H9 (cell line): Measurements from ENCODE around the gene GPC1. TPM values are rescaled to one million over a fixed set of nuclear protein-coding genes. Genes with fewer than 3 reads are reported as not detected.

ENCODE experiments used
- DNase-seq: peaks from one replicate; pipeline ENCODE4 v3.0.0-alpha.2; 2017
- H2AFZ ChIP-seq: one replicate; pipeline ENCODE4 v1.6.1; 2013; ENCODE audit warnings: mild to moderate bottlenecking, low read length, control low read depth, moderate library complexity
- H2AK5ac ChIP-seq: 2 replicates; pipeline ENCODE4 v1.6.1; 2013; ENCODE audit warnings: low read length, control low read depth, mixed read lengths; ENCODE audit not compliant: insufficient read length
- H2BK120ac ChIP-seq: one replicate; pipeline ENCODE4 v1.6.1; 2013; ENCODE audit warnings: low read depth, mild to moderate bottlenecking, low read length, control low read depth, inconsistent platforms; ENCODE audit not compliant: poor library complexity, severe bottlenecking
- H2BK12ac ChIP-seq: 2 replicates; pipeline ENCODE4 v1.6.1; 2013; ENCODE audit warnings: low read length, control low read depth, mixed read lengths, low read depth; ENCODE audit not compliant: insufficient read length
- H2BK15ac ChIP-seq: 2 replicates; pipeline ENCODE4 v1.6.1; 2013; ENCODE audit warnings: low read depth, low read length, control low read depth
- H2BK20ac ChIP-seq: one replicate; pipeline ENCODE4 v1.6.1; 2013; ENCODE audit warnings: low read depth, mild to moderate bottlenecking, low read length, control low read depth, inconsistent platforms; ENCODE audit not compliant: poor library complexity, severe bottlenecking
- H2BK5ac ChIP-seq: 2 replicates; pipeline ENCODE4 v1.6.1; 2013; ENCODE audit warnings: low read length, control low read depth, mixed read lengths; ENCODE audit not compliant: insufficient read length
- H3K14ac ChIP-seq: 2 replicates; pipeline ENCODE4 v1.6.1; 2013; ENCODE audit warnings: low read length, control low read depth; ENCODE audit not compliant: insufficient read depth
- H3K18ac ChIP-seq: 2 replicates; pipeline ENCODE4 v1.6.1; 2013; ENCODE audit warnings: low read depth, mild to moderate bottlenecking, mixed read lengths, low read length, control low read depth; ENCODE audit not compliant: insufficient read length
- H3K23ac ChIP-seq: 2 replicates; pipeline ENCODE4 v1.6.1; 2013; ENCODE audit warnings: low read length, control low read depth, mixed read lengths, low read depth; ENCODE audit not compliant: insufficient read length
- H3K23me2 ChIP-seq: 2 replicates; pipeline ENCODE4 v1.6.1; 2013; ENCODE audit warnings: low read depth, mild to moderate bottlenecking, mixed read lengths, low read length, control low read depth; ENCODE audit not compliant: insufficient read length, poor library complexity, severe bottlenecking
- H3K27ac ChIP-seq: 2 replicates; pipeline ENCODE4 v1.5.1; 2013; ENCODE audit warnings: low read length, control low read depth, mixed read lengths, low read depth; ENCODE audit not compliant: insufficient read length
- H3K27me3 ChIP-seq: 2 replicates; pipeline ENCODE4 v1.6.1; 2013; ENCODE audit warnings: low read length, control low read depth, inconsistent platforms; ENCODE audit not compliant: insufficient read depth
- H3K4ac ChIP-seq: 2 replicates; pipeline ENCODE4 v1.6.1; 2013; ENCODE audit warnings: low read depth, mild to moderate bottlenecking, control low read depth, inconsistent platforms, low read length, moderate library complexity
- H3K4me1 ChIP-seq: 2 replicates; pipeline ENCODE4 v1.6.1; 2013; ENCODE audit warnings: low read length, control low read depth, inconsistent platforms; ENCODE audit not compliant: insufficient read depth
- H3K4me2 ChIP-seq: 2 replicates; pipeline ENCODE4 v1.6.1; 2013; ENCODE audit warnings: low read length, control low read depth, mixed read lengths; ENCODE audit not compliant: insufficient read length, insufficient read depth
- H3K56ac ChIP-seq: 2 replicates; pipeline ENCODE4 v1.6.1; 2013; ENCODE audit warnings: low read depth, mild to moderate bottlenecking, mixed read lengths, low read length, control low read depth; ENCODE audit not compliant: insufficient read length
- H3K79me1 ChIP-seq: 2 replicates; pipeline ENCODE4 v1.6.1; 2013; ENCODE audit warnings: low read depth, mild to moderate bottlenecking, moderate library complexity, low read length, control low read depth, inconsistent platforms; ENCODE audit not compliant: insufficient read depth, poor library complexity, severe bottlenecking
- H3K79me2 ChIP-seq: 2 replicates; pipeline ENCODE4 v1.6.1; 2013; ENCODE audit warnings: low read length, control low read depth, inconsistent platforms; ENCODE audit not compliant: insufficient read depth
- H3K9ac ChIP-seq: 2 replicates; pipeline ENCODE4 v1.6.1; 2013; ENCODE audit warnings: low read length, control low read depth, mixed read lengths; ENCODE audit not compliant: insufficient read length; ENCODE audit errors: extremely low read depth
- H3K9me3 ChIP-seq: one replicate; pipeline ENCODE4 v1.6.1; 2013; ENCODE audit warnings: low read depth, low read length, inconsistent platforms; ENCODE audit not compliant: control insufficient read depth
- H3T11ph ChIP-seq: one replicate; pipeline ENCODE4 v1.6.1; 2013; ENCODE audit warnings: mild to moderate bottlenecking, low read length, control low read depth, inconsistent platforms
- H4K20me1 ChIP-seq: one replicate; pipeline ENCODE4 v1.6.1; 2013; ENCODE audit not compliant: control insufficient read depth, insufficient read length, insufficient read depth
- H4K5ac ChIP-seq: 2 replicates; pipeline ENCODE4 v1.6.1; 2013; ENCODE audit warnings: low read depth, mild to moderate bottlenecking, mixed read lengths, low read length, control low read depth; ENCODE audit not compliant: insufficient read length
- H4K8ac ChIP-seq: replicated peaks from 2 replicates; pipeline ENCODE4 v1.6.1; 2013; ENCODE audit warnings: low read length, control low read depth, mixed read lengths, low read depth; ENCODE audit not compliant: insufficient read length
- H4K91ac ChIP-seq: 2 replicates; pipeline ENCODE4 v1.6.1; 2013; ENCODE audit warnings: low read depth, mild to moderate bottlenecking, moderate library complexity, mixed read lengths, low read length, control low read depth; ENCODE audit not compliant: insufficient read length
- H3K27ac Mint-ChIP-seq, 3 experiments: 2 replicates in 2 of 3; 3 replicates in 1 of 3; pipeline ENCODE4 v1.8.0; 2020 to 2021; ENCODE audit warnings: mixed read lengths in 3 of 3, mild to moderate bottlenecking in 1 of 3, moderate library complexity in 1 of 3
- H3K27me3 Mint-ChIP-seq: 2 replicates; pipeline ENCODE4 v1.8.0; 2021; ENCODE audit warnings: low read depth, mild to moderate bottlenecking, moderate library complexity, mixed read lengths
- H3K36me3 Mint-ChIP-seq, 3 experiments: 2 replicates in 2 of 3; 3 replicates in 1 of 3; pipeline ENCODE4 v1.8.0; 2020 to 2021; ENCODE audit warnings: low read depth in 3 of 3, mixed read lengths in 3 of 3; ENCODE audit not compliant: insufficient read depth in 1 of 3
- H3K4me1 Mint-ChIP-seq, 2 experiments: 2 replicates each; pipeline ENCODE4 v1.8.0; 2020; ENCODE audit warnings: mixed read lengths in 2 of 2
- H3K4me3 Mint-ChIP-seq, 2 experiments: 2 replicates in 1 of 2; 3 replicates in 1 of 2; pipeline ENCODE4 v1.8.0; 2020 to 2021; ENCODE audit warnings: mild to moderate bottlenecking in 2 of 2, mixed read lengths in 2 of 2, moderate library complexity in 1 of 2
- H3K9me3 Mint-ChIP-seq, 2 experiments: 2 replicates in 1 of 2; 3 replicates in 1 of 2; pipeline ENCODE4 v1.8.0; 2020; ENCODE audit warnings: mild to moderate bottlenecking in 2 of 2, mixed read lengths in 2 of 2, moderate library complexity in 1 of 2
- CTCF ChIP-seq: fragments of 200-600 bp; sonication (generic); conservative IDR thresholded peaks from 3 replicates; pipeline ENCODE4 v1.8.0; 2021; ENCODE audit warnings: antibody characterized with exemption, mild to moderate bottlenecking
- WGBS: extraction: QIAGEN DNeasy Blood & Tissue Kit; methylation state at CpG from one replicate; pipeline ENCODE4 v1.1.7; 2013; ENCODE audit warnings: missing lambda C conversion rate, low lambda C conversion rate, mixed read lengths; ENCODE audit not compliant: insufficient read length; ENCODE audit errors: extremely low coverage; 5-methylcytosine and 5-hydroxymethylcytosine counted together
- total RNA-seq: library from RNA; stranded (reverse); gene quantifications from 2 replicates; pipeline ENCODE4 v1.2.1, GENCODE V29; 2021

GPC1 gene
- total RNA-seq, 1 experiment from 2014 or later = 39.4 TPM

GRCh38 chr2:240462707-240463273 lies 27.3 kb downstream of the GPC1 start:
- Histone ChIP-seq H2BK12ac (no peak overlapping the region), H3K56ac (no peak overlapping the region), H3K27ac (no peak overlapping the region), H2BK120ac (no peak overlapping the region), H3K9me3 (no peaks in the 10 kb centered on the region), H3K27me3 (no peaks in the 10 kb centered on the region), H2AK5ac (no peak overlapping the region), H3T11ph (no peak overlapping the region), H4K20me1 (no peaks in the 10 kb centered on the region), H3K23ac (no peak overlapping the region), H4K91ac (no peak overlapping the region), H2BK20ac (no peak overlapping the region), H2BK5ac (no peak overlapping the region), H3K79me2 (no peaks in the 10 kb centered on the region), H2AFZ (no peak overlapping the region), H3K9ac (no peak overlapping the region), H3K79me1 (no peaks in the 10 kb centered on the region), H3K18ac (no peak overlapping the region), H3K23me2 (no peaks in the 10 kb centered on the region), H3K4me1 (no peaks in the 10 kb centered on the region), H3K4me2 (no peak overlapping the region), H4K5ac (no peak overlapping the region), H2BK15ac (no peak overlapping the region), H4K8ac (no peak overlapping the region), H3K14ac (no peak overlapping the region), H3K4ac (no peak overlapping the region)
- WGBS = no CpG with 5 or more reads among the region's 16 CpGs
- H3K36me3 Mint-ChIP-seq = peaks cover 0 to 18% (median 16%) of the 10 kb centered on the region in 3 experiments; a peak in 6 of 7 replicates
- no peak for TF ChIP-seq CTCF
- H3K27me3 Mint-ChIP-seq = no peaks in the 10 kb centered on the region
- H3K9me3 Mint-ChIP-seq = no peaks in the 10 kb centered on the region
- H3K4me3 Mint-ChIP-seq = no peak overlapping the region
- H3K4me1 Mint-ChIP-seq = peaks cover 5 to 10% of the 10 kb centered on the region in 2 experiments
- no peak for DNase-seq
- H3K27ac Mint-ChIP-seq = no peak overlapping the region
